ENCODE data around the gene NHS.

NHS gene

DNA sequence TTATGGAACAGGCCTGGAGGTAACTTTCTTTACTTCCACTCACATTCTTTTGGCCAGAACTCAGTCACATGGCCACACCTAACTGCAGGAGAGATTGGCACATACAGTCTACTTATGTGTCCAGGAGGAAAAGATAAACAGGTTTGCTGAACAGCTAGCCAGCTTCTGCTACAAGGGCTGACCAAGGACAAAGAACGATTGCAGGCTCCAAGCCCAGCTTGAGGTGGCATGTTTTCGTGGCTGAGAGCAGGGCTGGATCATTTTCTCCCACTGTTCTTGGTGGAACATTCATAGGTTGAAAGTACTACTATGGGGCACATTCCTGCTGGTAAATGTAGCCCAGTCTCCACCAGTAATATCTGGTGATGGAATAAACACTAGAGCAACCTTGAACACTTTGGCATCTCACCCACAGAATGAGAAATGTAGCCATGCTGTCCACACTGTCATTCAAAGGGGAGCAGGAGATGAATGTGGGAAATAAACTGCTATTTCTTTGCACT, 28.2 kb downstream of the NHS start:
- 91 to 97% methylated on average over 2 of the region's 2 CpGs for WGBS, 2 experiments

DNA sequence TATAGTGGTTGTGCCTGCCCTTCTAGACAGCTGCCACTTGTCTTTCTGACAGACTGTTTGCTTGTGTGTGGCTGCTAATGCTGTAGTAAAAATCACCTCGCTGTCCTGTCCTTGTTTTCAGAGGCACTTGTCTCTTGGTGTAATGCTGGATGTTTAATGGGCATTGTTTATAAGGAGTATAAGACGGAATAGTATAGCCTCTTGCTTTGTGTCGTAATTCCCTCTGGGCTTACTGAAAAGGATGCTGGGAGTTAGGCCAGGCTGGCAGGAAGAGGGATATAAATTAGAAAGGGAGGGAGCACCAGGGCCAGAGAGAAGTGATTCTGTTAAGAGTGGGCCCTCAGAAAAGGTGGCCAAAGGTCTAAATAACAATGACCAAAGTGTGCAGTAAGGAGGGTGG, 29.0 kb downstream of the NHS start:
- Histone ChIP-seq H3K4me1 (ENCODE audit: control insufficient read depth, insufficient read depth, low read length) (no peaks in the 10 kb centered on the region), H3K27me3 (ENCODE audit: control insufficient read depth, insufficient read depth, low read length, poor library complexity, severe bottlenecking) (no peaks in the 10 kb centered on the region), H3K36me3 (ENCODE audit: control insufficient read depth, insufficient read depth, low read length) (no peaks in the 10 kb centered on the region), H3K9me3 (ENCODE audit: control insufficient read depth, low read length) (no peaks in the 10 kb centered on the region), H3K27ac (ENCODE audit: insufficient read depth, low read depth, low read length, poor library complexity, severe bottlenecking) (no peak overlapping the region), H3K4me3 (ENCODE audit: insufficient read depth, low read depth, low read length) (no peak overlapping the region)
- 90 to 94% methylated on average over 3 of the region's 3 CpGs for WGBS, 2 experiments

More for the DNA sequence above, 28.2 kb downstream of the NHS start:
- no peaks in the 10 kb centered on the region for H3K4me1 ChIP-seq (ENCODE audit: control insufficient read depth, insufficient read depth, low read length)
- H3K4me3 ChIP-seq (ENCODE audit: insufficient read depth, low read depth, low read length), result no peak overlapping the region
- H3K36me3 ChIP-seq (ENCODE audit: control insufficient read depth, insufficient read depth, low read length), result no peaks in the 10 kb centered on the region
- no peak overlapping the region for H3K27ac ChIP-seq (ENCODE audit: insufficient read depth, low read depth, low read length, poor library complexity, severe bottlenecking)
- no peaks in the 10 kb centered on the region for H3K27me3 ChIP-seq (ENCODE audit: control insufficient read depth, insufficient read depth, low read length, poor library complexity, severe bottlenecking)
- H3K9me3 ChIP-seq (ENCODE audit: control insufficient read depth, low read length), result no peaks in the 10 kb centered on the region

DNA sequence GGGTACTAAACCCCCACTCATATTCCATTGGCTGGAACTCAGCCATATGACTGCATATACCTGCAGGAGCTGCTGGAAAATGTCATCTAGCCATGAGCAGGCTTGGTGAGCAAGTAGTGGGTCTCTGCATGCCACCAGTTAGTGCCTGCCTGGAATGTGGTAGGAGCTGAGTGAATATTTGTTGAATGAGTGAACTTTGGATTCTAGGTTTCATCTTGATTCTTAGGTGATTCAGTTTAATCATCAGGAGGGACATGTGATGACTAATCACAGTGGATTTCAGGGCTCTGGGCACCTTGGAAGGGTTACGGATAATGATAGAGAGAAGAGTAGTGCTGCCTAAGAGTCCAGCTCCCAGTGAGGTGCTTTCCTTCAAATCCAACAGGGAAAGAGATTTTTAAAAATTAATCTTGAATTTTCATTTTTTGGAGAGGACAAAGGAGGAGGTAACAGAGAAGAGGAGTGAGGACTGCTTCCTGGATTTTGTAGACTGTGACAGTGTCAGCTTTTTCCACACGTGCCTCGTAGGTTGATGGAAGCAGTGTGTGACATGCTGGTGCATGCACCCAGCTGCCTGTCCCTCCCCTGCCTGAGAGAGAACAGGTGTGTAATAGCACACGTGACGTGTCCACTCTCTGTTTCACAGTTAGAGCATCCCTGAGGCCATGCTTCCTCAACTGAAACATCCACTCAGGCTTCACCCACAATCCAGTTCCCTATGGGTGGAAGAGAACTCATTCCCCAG, 30.4 kb downstream of the NHS start:
- Histone ChIP-seq H3K4me3 (ENCODE audit: insufficient read depth, low read depth, low read length) (no peak overlapping the region), H3K4me1 (ENCODE audit: control insufficient read depth, insufficient read depth, low read length) (no peaks in the 10 kb centered on the region), H3K27me3 (ENCODE audit: control insufficient read depth, insufficient read depth, low read length, poor library complexity, severe bottlenecking) (no peaks in the 10 kb centered on the region), H3K36me3 (ENCODE audit: control insufficient read depth, insufficient read depth, low read length) (no peaks in the 10 kb centered on the region), H3K27ac (ENCODE audit: insufficient read depth, low read depth, low read length, poor library complexity, severe bottlenecking) (no peak overlapping the region), H3K9me3 (ENCODE audit: control insufficient read depth, low read length) (no peaks in the 10 kb centered on the region)
- 93 to 99% methylated on average over 5 of the region's 5 CpGs for WGBS, 2 experiments

- H3K4me3 ChIP-seq (ENCODE audit: insufficient read depth, low read depth, low read length), result no peak overlapping the region
- H3K4me1 ChIP-seq (ENCODE audit: control insufficient read depth, insufficient read depth, low read length), result peaks cover 8% of the 10 kb centered on the region
- H3K27me3 ChIP-seq (ENCODE audit: control insufficient read depth, insufficient read depth, low read length, poor library complexity, severe bottlenecking), result no peaks in the 10 kb centered on the region
- no peaks in the 10 kb centered on the region for H3K36me3 ChIP-seq (ENCODE audit: control insufficient read depth, insufficient read depth, low read length)
- no peaks in the 10 kb centered on the region for H3K9me3 ChIP-seq (ENCODE audit: control insufficient read depth, low read length)
- 59% methylated on average over 3 of the region's 3 CpGs; no CpG with 5 or more reads in 1 of the 2 experiments for WGBS, 2 experiments
- H3K27ac ChIP-seq (ENCODE audit: insufficient read depth, low read depth, low read length, poor library complexity, severe bottlenecking), result no peak overlapping the region
Observed at GRCh38 chrX:17409566-17410290, 34.7 kb downstream of the NHS start.

- H3K4me3 ChIP-seq (ENCODE audit: insufficient read depth, low read depth, low read length), result no peak overlapping the region
- no peaks in the 10 kb centered on the region for H3K36me3 ChIP-seq (ENCODE audit: control insufficient read depth, insufficient read depth, low read length)
- no peaks in the 10 kb centered on the region for H3K9me3 ChIP-seq (ENCODE audit: control insufficient read depth, low read length)
- no peaks in the 10 kb centered on the region for H3K27me3 ChIP-seq (ENCODE audit: control insufficient read depth, insufficient read depth, low read length, poor library complexity, severe bottlenecking)
- H3K4me1 ChIP-seq (ENCODE audit: control insufficient read depth, insufficient read depth, low read length), result peaks cover 8% of the 10 kb centered on the region
- H3K27ac ChIP-seq (ENCODE audit: insufficient read depth, low read depth, low read length, poor library complexity, severe bottlenecking), result no peak overlapping the region
- 77 to 83% methylated on average over 1 to 2 of the region's 2 CpGs for WGBS, 2 experiments
Observed at GRCh38 chrX:17410651-17411050, 35.7 kb downstream of the NHS start.

DNA sequence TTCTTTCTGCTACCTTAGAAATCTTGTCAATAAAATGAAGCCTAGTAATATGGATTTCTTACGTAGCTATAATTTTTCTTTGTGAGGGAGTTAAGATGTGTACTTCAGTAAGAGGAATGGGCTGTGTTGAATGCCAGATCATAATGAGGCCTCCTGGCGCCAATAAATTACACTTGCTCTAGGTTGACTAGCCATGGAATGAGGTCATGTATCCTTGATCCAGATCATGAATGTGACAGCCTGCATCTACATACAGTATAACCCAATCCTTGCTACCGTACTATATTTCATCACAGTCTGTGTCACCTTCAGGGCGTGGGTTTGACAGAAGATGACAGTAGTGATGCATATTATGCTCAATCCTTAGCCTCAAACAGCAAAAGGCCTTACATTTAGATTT, 36.2 kb downstream of the NHS start:
- 89 to 97% methylated on average over 1 to 2 of the region's 4 CpGs for WGBS, 2 experiments
- Histone ChIP-seq H3K36me3 (ENCODE audit: control insufficient read depth, insufficient read depth, low read length) (no peaks in the 10 kb centered on the region), H3K4me1 (ENCODE audit: control insufficient read depth, insufficient read depth, low read length) (peaks cover 11% of the 10 kb centered on the region), H3K27me3 (ENCODE audit: control insufficient read depth, insufficient read depth, low read length, poor library complexity, severe bottlenecking) (no peaks in the 10 kb centered on the region), H3K27ac (ENCODE audit: insufficient read depth, low read depth, low read length, poor library complexity, severe bottlenecking) (no peak overlapping the region), H3K4me3 (ENCODE audit: insufficient read depth, low read depth, low read length) (no peak overlapping the region), H3K9me3 (ENCODE audit: control insufficient read depth, low read length) (no peaks in the 10 kb centered on the region)

GRCh38 chrX:17412692-17413091, 37.7 kb downstream of the NHS start:
- no peak overlapping the region for H3K4me3 ChIP-seq (ENCODE audit: insufficient read depth, low read depth, low read length)
- no peaks in the 10 kb centered on the region for H3K36me3 ChIP-seq (ENCODE audit: control insufficient read depth, insufficient read depth, low read length)
- no peaks in the 10 kb centered on the region for H3K9me3 ChIP-seq (ENCODE audit: control insufficient read depth, low read length)
- WGBS, 2 experiments, result 87 to 93% methylated on average over 3 to 4 of the region's 4 CpGs
- H3K27ac ChIP-seq (ENCODE audit: insufficient read depth, low read depth, low read length, poor library complexity, severe bottlenecking), result no peak overlapping the region
- peaks cover 14% of the 10 kb centered on the region for H3K4me1 ChIP-seq (ENCODE audit: control insufficient read depth, insufficient read depth, low read length)
- no peaks in the 10 kb centered on the region for H3K27me3 ChIP-seq (ENCODE audit: control insufficient read depth, insufficient read depth, low read length, poor library complexity, severe bottlenecking)

- no peaks in the 10 kb centered on the region for H3K36me3 ChIP-seq (ENCODE audit: control insufficient read depth, insufficient read depth, low read length)
- 80 to 91% methylated on average over 1 to 2 of the region's 4 CpGs for WGBS, 2 experiments
- H3K27me3 ChIP-seq (ENCODE audit: control insufficient read depth, insufficient read depth, low read length, poor library complexity, severe bottlenecking), result no peaks in the 10 kb centered on the region
- H3K27ac ChIP-seq (ENCODE audit: insufficient read depth, low read depth, low read length, poor library complexity, severe bottlenecking), result no peak overlapping the region
- H3K4me3 ChIP-seq (ENCODE audit: insufficient read depth, low read depth, low read length), result no peak overlapping the region
- H3K4me1 ChIP-seq (ENCODE audit: control insufficient read depth, insufficient read depth, low read length), result peaks cover 14% of the 10 kb centered on the region
- no peaks in the 10 kb centered on the region for H3K9me3 ChIP-seq (ENCODE audit: control insufficient read depth, low read length)
Observed at GRCh38 chrX:17413228-17413627, 38.2 kb downstream of the NHS start.

GRCh38 chrX:17414027-17414658, 39.1 kb downstream of the NHS start:
- Histone ChIP-seq H3K9me3 (ENCODE audit: control insufficient read depth, low read length) (no peaks in the 10 kb centered on the region), H3K4me3 (ENCODE audit: insufficient read depth, low read depth, low read length) (no peak overlapping the region), H3K4me1 (ENCODE audit: control insufficient read depth, insufficient read depth, low read length) (peaks cover 14% of the 10 kb centered on the region), H3K27me3 (ENCODE audit: control insufficient read depth, insufficient read depth, low read length, poor library complexity, severe bottlenecking) (no peaks in the 10 kb centered on the region), H3K36me3 (ENCODE audit: control insufficient read depth, insufficient read depth, low read length) (no peaks in the 10 kb centered on the region), H3K27ac (ENCODE audit: insufficient read depth, low read depth, low read length, poor library complexity, severe bottlenecking) (no peak overlapping the region)
- 70 to 89% methylated on average over 3 to 7 of the region's 7 CpGs for WGBS, 2 experiments

DNA sequence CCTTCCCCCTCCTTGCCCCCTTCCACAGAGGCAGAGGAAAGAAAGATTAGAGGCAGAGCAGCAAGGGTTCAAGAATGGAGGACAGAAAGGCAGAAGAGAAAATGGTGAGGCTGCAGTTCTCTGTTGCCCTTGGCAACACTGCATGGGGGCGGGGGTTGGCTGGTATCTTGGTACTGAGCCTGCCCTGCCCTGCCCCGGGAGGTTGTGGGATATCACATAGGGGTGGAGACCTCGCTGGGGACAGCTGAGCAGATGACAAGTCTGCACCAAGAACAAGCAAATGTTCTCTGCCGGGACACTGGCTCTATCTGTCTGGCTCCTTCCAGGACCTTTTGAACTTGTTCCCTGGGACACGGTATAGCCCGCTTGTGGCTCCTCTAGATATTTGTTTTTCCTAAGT, 39.8 kb downstream of the NHS start:
- H3K9me3 ChIP-seq (ENCODE audit: control insufficient read depth, low read length), result no peaks in the 10 kb centered on the region
- peaks cover 14% of the 10 kb centered on the region for H3K4me1 ChIP-seq (ENCODE audit: control insufficient read depth, insufficient read depth, low read length)
- no peaks in the 10 kb centered on the region for H3K27me3 ChIP-seq (ENCODE audit: control insufficient read depth, insufficient read depth, low read length, poor library complexity, severe bottlenecking)
- 15 to 24% methylated on average over 6 of the region's 6 CpGs for WGBS, 2 experiments
- H3K27ac ChIP-seq (ENCODE audit: insufficient read depth, low read depth, low read length, poor library complexity, severe bottlenecking), result no peak overlapping the region
- H3K36me3 ChIP-seq (ENCODE audit: control insufficient read depth, insufficient read depth, low read length), result no peaks in the 10 kb centered on the region
- H3K4me3 ChIP-seq (ENCODE audit: insufficient read depth, low read depth, low read length), result no peak overlapping the region

Measured in ectodermal cell (in vitro differentiated cells).